ENCODE results near the gene PCSK4. TPM values are rescaled to one million over a fixed set of nuclear protein-coding genes. Genes with fewer than 3 reads are reported as not detected.

The PCSK4 gene
- total RNA-seq, 1 experiment from 2014 or later: 9.9 TPM

GRCh38 chr19:1468274-1468820 is 21.8 kb downstream of the PCSK4 start:
- DNase-seq (ENCODE audit: low read depth, low spot score) (no peak), ATAC-seq (no peak)
- intact Hi-C loops (cut with micrococcal nuclease; ENCODE audit: unreplicated experiment): no loop called here
- Histone ChIP-seq H3K36me3 (ENCODE audit: control insufficient read depth, insufficient read depth, low read length) (no peaks in the 10 kb centered on the region), H3K4me1 (ENCODE audit: control insufficient read depth, insufficient read depth, low read length) (no peaks in the 10 kb centered on the region), H3K27ac (ENCODE audit: low read length) (no peak overlapping the region), H3K4me3 (ENCODE audit: low read depth in 2 of 2, low read length in 2 of 2) (no peak overlapping the region), H3K27me3 (ENCODE audit: control insufficient read depth, insufficient read depth, low read length) (no peaks in the 10 kb centered on the region), H3K9me3 (ENCODE audit: control insufficient read depth, insufficient read depth, low read depth, low read length) (no peaks in the 10 kb centered on the region)
- ChIA-PET POLR2A (no interaction called here), CTCF (no interaction called here)
- in situ Hi-C loops (cut with HindIII; ENCODE audit: low pct_unique_long_range_greater_than_20kb, low sequenced_read_pairs): no loop called here
- TF ChIP-seq SIN3A (IDR thresholded peaks at IDR 0.05; ENCODE audit: borderline replicate concordance, insufficient read depth, low read depth, low read length): no peak
- TF ChIP-seq REST (IDR thresholded peaks at IDR 0.05; ENCODE audit: insufficient read depth in 1 of 2, low read depth in 2 of 2, low read length in 1 of 2): no peak
- no peak for TF ChIP-seq TCF7L2 (IDR thresholded peaks at IDR 0.05; ENCODE audit: low read depth, low read length)
- TF ChIP-seq, protein P1, sequence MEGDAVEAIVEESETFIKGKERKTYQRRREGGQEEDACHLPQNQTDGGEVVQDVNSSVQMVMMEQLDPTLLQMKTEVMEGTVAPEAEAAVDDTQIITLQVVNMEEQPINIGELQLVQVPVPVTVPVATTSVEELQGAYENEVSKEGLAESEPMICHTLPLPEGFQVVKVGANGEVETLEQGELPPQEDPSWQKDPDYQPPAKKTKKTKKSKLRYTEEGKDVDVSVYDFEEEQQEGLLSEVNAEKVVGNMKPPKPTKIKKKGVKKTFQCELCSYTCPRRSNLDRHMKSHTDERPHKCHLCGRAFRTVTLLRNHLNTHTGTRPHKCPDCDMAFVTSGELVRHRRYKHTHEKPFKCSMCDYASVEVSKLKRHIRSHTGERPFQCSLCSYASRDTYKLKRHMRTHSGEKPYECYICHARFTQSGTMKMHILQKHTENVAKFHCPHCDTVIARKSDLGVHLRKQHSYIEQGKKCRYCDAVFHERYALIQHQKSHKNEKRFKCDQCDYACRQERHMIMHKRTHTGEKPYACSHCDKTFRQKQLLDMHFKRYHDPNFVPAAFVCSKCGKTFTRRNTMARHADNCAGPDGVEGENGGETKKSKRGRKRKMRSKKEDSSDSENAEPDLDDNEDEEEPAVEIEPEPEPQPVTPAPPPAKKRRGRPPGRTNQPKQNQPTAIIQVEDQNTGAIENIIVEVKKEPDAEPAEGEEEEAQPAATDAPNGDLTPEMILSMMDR (IDR thresholded peaks at IDR 0.05): no peak
- TF ChIP-seq POLR2AphosphoS5 (IDR thresholded peaks at IDR 0.05; ENCODE audit: low read depth, low read length): no peak
- BruUV-seq (replicated peaks): no TSS peak

- ChIA-PET CTCF (no interaction called here), POLR2A (no interaction called here)
- ATAC-seq (no peak), DNase-seq (ENCODE audit: low read depth, low spot score) (no peak)
- Histone ChIP-seq H3K9me3 (ENCODE audit: control insufficient read depth, insufficient read depth, low read depth, low read length) (no peaks in the 10 kb centered on the region), H3K36me3 (ENCODE audit: control insufficient read depth, insufficient read depth, low read length) (no peaks in the 10 kb centered on the region), H3K27me3 (ENCODE audit: control insufficient read depth, insufficient read depth, low read length) (no peaks in the 10 kb centered on the region), H3K4me3 (ENCODE audit: low read depth in 2 of 2, low read length in 2 of 2) (no peak overlapping the region), H3K4me1 (ENCODE audit: control insufficient read depth, insufficient read depth, low read length) (no peaks in the 10 kb centered on the region), H3K27ac (ENCODE audit: low read length) (no peak overlapping the region)
- TF ChIP-seq, protein P1 (IDR thresholded peaks at IDR 0.05): no peak
- TF ChIP-seq POLR2AphosphoS5 (IDR thresholded peaks at IDR 0.05; ENCODE audit: low read depth, low read length): no peak
- TF ChIP-seq SIN3A (IDR thresholded peaks at IDR 0.05; ENCODE audit: borderline replicate concordance, insufficient read depth, low read depth, low read length): no peak
- no peak for TF ChIP-seq REST (IDR thresholded peaks at IDR 0.05; ENCODE audit: insufficient read depth in 1 of 2, low read depth in 2 of 2, low read length in 1 of 2)
- TF ChIP-seq TCF7L2 (IDR thresholded peaks at IDR 0.05; ENCODE audit: low read depth, low read length): no peak
- intact Hi-C loops (cut with micrococcal nuclease; ENCODE audit: unreplicated experiment): no loop called here
- in situ Hi-C loops (cut with HindIII; ENCODE audit: low pct_unique_long_range_greater_than_20kb, low sequenced_read_pairs): no loop called here
- BruUV-seq (replicated peaks): no TSS peak
Measured at GRCh38 chr19:1467490-1468273, 22.5 kb downstream of the PCSK4 start.

All from Panc1 (cell line).